CD4-positive, alpha-beta T cell (primary cell): ENCODE results near the gene NEGR1. TPM values are rescaled to one million over a fixed set of nuclear protein-coding genes. Genes with fewer than 3 reads are reported as not detected.

Experiments
- ATAC-seq: fragments of 200-7000 bp; cut with Tn5 transposase; one replicate; pipeline ENCODE4 v1.10.0; 2022; ENCODE audit warnings: mild to moderate bottlenecking; ENCODE audit not compliant: poor library complexity
- CTCF ChIA-PET: fragments of 350-600 bp; sonication (Branson Sonifier 250); formaldehyde crosslinking; loops from one replicate; lab custom pipeline; 2021; ENCODE audit warnings: antibody characterized with exemption, inconsistent platforms; lab: Charles Lee
- POLR2A ChIA-PET: fragments of 350-600 bp; sonication (Branson Sonifier 250); formaldehyde crosslinking; loops from one replicate; lab custom pipeline; 2021; ENCODE audit warnings: antibody characterized with exemption, inconsistent platforms; lab: Charles Lee
- DNase-seq, 14 experiments: peaks; one replicate each; pipeline ENCODE4 v3.0.0-alpha.2; 2013 to 2020; ENCODE audit warnings: mixed read lengths in 2 of 14
- H3K27ac ChIP-seq, 2 donors: one replicate each; pipeline versions ENCODE4 v1.5.1 to v1.7.0; 2013; ENCODE audit warnings: low read length in 2 of 2, low read depth in 1 of 2, mild to moderate bottlenecking in 1 of 2
- H3K27me3 ChIP-seq, 2 experiments: 1 replicate in 1 of 2; 2 replicates in 1 of 2; pipeline versions ENCODE4 v1.6.1 to v1.7.0; 2013; ENCODE audit warnings: low read length in 2 of 2, control low read depth in 1 of 2, mild to moderate bottlenecking in 1 of 2, moderate library complexity in 1 of 2; ENCODE audit not compliant: insufficient read depth in 2 of 2, control insufficient read depth in 1 of 2
- H3K36me3 ChIP-seq: one replicate; pipeline ENCODE4 v1.6.1; 2013; ENCODE audit warnings: low read length, control low read depth; ENCODE audit not compliant: insufficient read depth
- H3K4me1 ChIP-seq: one replicate; pipeline ENCODE4 v1.6.1; 2013; ENCODE audit warnings: low read length, control low read depth; ENCODE audit not compliant: insufficient read depth
- H3K4me3 ChIP-seq: one replicate; pipeline ENCODE4 v1.5.1; 2013; ENCODE audit warnings: mild to moderate bottlenecking, low read length, moderate library complexity
- H3K9me3 ChIP-seq, 2 experiments: 1 replicate in 1 of 2; 2 replicates in 1 of 2; pipeline versions ENCODE4 v1.6.1 to v1.7.0; 2013; ENCODE audit warnings: low read length in 2 of 2, mild to moderate bottlenecking in 2 of 2, control low read depth in 1 of 2, moderate library complexity in 1 of 2; ENCODE audit not compliant: control insufficient read depth in 1 of 2, insufficient read depth in 1 of 2
- H3K27ac Mint-ChIP-seq: one replicate; pipeline ENCODE4 v1.8.0; 2020; ENCODE audit warnings: mixed read lengths
- H3K27me3 Mint-ChIP-seq: one replicate; pipeline ENCODE4 v1.8.0; 2021; ENCODE audit warnings: mixed read lengths
- H3K36me3 Mint-ChIP-seq: one replicate; pipeline ENCODE4 v1.8.0; 2021; ENCODE audit warnings: low read depth, mixed read lengths
- H3K4me1 Mint-ChIP-seq: one replicate; pipeline ENCODE4 v1.8.0; 2021; ENCODE audit warnings: low read depth, mixed read lengths
- H3K4me3 Mint-ChIP-seq: one replicate; pipeline ENCODE4 v1.8.0; 2020; ENCODE audit warnings: mild to moderate bottlenecking, mixed read lengths
- H3K9me3 Mint-ChIP-seq: one replicate; pipeline ENCODE4 v1.8.0; 2020; ENCODE audit warnings: mixed read lengths
- intact Hi-C, 2 experiments: fragments of 100-400 bp; cut with DNase I in 1 of 2; cut with micrococcal nuclease in 1 of 2; formaldehyde crosslinking; loops; one replicate each; pipeline versions ENCODE4 v1.15.1 to v1.9.0; 2023 to 2025; cut with DNase I, micrococcal nuclease
- total RNA-seq, 174 experiments: library from RNA in 2 of 174; stranded (reverse) in 2 of 174; gene quantifications; one replicate each; pipeline ENCODE4 v1.2.3 and lab custom pipeline; 2021 to 2026
- TF ChIP-seq, protein P1 (sequence below): fragments of 200-600 bp; IDR thresholded peaks from one replicate; pipeline ENCODE4 v1.8.0; 2022; ENCODE audit warnings: antibody characterized with exemption, mild to moderate bottlenecking

Gene NEGR1
- total RNA-seq, 2 experiments from 2014 or later = 0.03 TPM

DNA sequence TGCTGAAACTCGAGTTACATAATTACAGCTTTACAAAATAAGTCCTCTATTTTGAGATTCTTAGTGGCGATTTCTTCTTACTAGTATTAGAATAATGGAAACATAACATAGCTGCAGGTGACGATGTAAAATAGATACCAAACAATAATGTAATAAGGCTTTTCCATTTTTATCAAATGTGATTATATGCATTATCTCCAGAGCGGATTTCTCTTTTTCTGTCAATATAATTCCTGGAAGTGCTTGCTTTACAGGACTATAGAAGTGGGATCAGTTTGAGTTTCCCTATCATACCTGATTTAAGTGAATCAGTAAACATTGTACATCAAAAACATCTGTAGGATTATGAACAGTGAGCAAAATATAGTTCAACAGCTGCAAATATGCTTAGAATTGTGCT lies 442.5 kb downstream of the NEGR1 start:
- Mint-ChIP-seq H3K4me1 (no peaks in the 10 kb centered on the region), H3K9me3 (no peaks in the 10 kb centered on the region), H3K36me3 (no peaks in the 10 kb centered on the region), H3K4me3 (no peak overlapping the region), H3K27ac (no peak overlapping the region), H3K27me3 (no peaks in the 10 kb centered on the region)
- intact Hi-C loops = no loop called here
- Histone ChIP-seq H3K9me3 (no peaks in the 10 kb centered on the region), H3K4me1 (no peaks in the 10 kb centered on the region), H3K27ac (no peak overlapping the region), H3K36me3 (no peaks in the 10 kb centered on the region), H3K27me3 (no peaks in the 10 kb centered on the region), H3K4me3 (no peak overlapping the region)
- no peak for DNase-seq
- CTCF ChIA-PET = no interaction called here
- no peak for ATAC-seq
- TF ChIP-seq, protein P1, sequence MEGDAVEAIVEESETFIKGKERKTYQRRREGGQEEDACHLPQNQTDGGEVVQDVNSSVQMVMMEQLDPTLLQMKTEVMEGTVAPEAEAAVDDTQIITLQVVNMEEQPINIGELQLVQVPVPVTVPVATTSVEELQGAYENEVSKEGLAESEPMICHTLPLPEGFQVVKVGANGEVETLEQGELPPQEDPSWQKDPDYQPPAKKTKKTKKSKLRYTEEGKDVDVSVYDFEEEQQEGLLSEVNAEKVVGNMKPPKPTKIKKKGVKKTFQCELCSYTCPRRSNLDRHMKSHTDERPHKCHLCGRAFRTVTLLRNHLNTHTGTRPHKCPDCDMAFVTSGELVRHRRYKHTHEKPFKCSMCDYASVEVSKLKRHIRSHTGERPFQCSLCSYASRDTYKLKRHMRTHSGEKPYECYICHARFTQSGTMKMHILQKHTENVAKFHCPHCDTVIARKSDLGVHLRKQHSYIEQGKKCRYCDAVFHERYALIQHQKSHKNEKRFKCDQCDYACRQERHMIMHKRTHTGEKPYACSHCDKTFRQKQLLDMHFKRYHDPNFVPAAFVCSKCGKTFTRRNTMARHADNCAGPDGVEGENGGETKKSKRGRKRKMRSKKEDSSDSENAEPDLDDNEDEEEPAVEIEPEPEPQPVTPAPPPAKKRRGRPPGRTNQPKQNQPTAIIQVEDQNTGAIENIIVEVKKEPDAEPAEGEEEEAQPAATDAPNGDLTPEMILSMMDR = no peak
- POLR2A ChIA-PET = no interaction called here

DNA sequence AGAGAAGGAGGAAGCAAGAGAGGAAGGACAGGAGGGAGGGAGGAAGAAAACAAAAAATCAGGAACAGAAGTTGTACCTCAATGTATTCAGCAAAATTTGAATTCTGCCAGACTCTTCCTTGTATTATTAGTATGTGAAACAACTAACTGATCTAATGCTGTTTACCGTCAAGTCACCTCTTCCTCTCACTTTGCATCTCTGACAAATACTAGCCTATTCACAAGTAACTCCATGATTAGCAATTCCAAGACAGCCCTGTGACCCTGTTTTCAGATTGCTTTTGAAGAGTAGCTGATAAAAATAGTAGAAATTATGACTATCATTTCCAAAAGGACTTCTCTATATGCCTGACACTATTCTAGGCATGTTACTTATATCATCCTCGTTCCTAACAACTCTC lies 445.4 kb downstream of the NEGR1 start:
- Histone ChIP-seq H3K4me1 (no peaks in the 10 kb centered on the region), H3K27me3 (no peaks in the 10 kb centered on the region), H3K4me3 (no peak overlapping the region), H3K36me3 (no peaks in the 10 kb centered on the region), H3K27ac (no peak overlapping the region), H3K9me3 (no peaks in the 10 kb centered on the region)
- DNase-seq = no peak
- no peak overlapping the region for H3K4me3 Mint-ChIP-seq
- CTCF ChIA-PET = interaction anchor here (1.5 kb wide), 1 partner anchor 9 kb away, joined by 3 read pairs; no protein-coding TSS in a partner anchor
- intact Hi-C loops = no loop called here
- no peaks in the 10 kb centered on the region for H3K27me3 Mint-ChIP-seq
- no peaks in the 10 kb centered on the region for H3K36me3 Mint-ChIP-seq
- POLR2A ChIA-PET = no interaction called here
- ATAC-seq = no peak
- H3K4me1 Mint-ChIP-seq = no peaks in the 10 kb centered on the region
- no peaks in the 10 kb centered on the region for H3K9me3 Mint-ChIP-seq
- TF ChIP-seq, protein P1 = no peak
- no peak overlapping the region for H3K27ac Mint-ChIP-seq

DNA sequence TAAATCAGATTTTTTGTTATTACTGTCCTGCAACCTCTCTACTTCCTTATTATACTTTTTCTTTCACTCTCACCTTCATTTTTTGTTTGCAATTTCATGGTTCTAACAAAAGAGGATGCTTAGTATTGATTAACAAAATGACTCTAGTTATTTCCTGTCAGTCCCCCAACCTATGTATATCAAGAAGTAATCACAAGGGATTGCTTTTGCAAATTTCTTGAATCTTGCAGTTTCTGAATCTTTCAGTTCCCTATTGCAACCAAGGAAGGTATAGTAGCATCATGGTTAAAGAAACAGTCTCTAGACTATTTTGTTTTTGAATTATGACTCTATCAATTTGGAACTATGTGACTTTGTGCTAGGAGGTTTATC lies 446.9 kb downstream of the NEGR1 start:
- Histone ChIP-seq H3K27me3 (no peaks in the 10 kb centered on the region), H3K36me3 (no peaks in the 10 kb centered on the region), H3K4me3 (no peak overlapping the region), H3K4me1 (no peaks in the 10 kb centered on the region), H3K27ac (no peak overlapping the region), H3K9me3 (no peaks in the 10 kb centered on the region)
- H3K9me3 Mint-ChIP-seq = no peaks in the 10 kb centered on the region
- no peak overlapping the region for H3K4me3 Mint-ChIP-seq
- DNase-seq (no peak), ATAC-seq (no peak)
- no peaks in the 10 kb centered on the region for H3K4me1 Mint-ChIP-seq
- CTCF ChIA-PET = no interaction called here
- intact Hi-C loops = no loop called here
- no peaks in the 10 kb centered on the region for H3K27me3 Mint-ChIP-seq
- no peaks in the 10 kb centered on the region for H3K36me3 Mint-ChIP-seq
- TF ChIP-seq, protein P1 = no peak
- H3K27ac Mint-ChIP-seq = no peak overlapping the region
- POLR2A ChIA-PET = no interaction called here
